H9 (cell line): Measurements from ENCODE around the gene GSTO1. TPM values are rescaled to one million over a fixed set of nuclear protein-coding genes. Genes with fewer than 3 reads are reported as not detected.

ENCODE experiments used
- DNase-seq: peaks from one replicate; pipeline ENCODE4 v3.0.0-alpha.2; 2017
- H2AFZ ChIP-seq: one replicate; pipeline ENCODE4 v1.6.1; 2013; ENCODE audit warnings: mild to moderate bottlenecking, low read length, control low read depth, moderate library complexity
- H2AK5ac ChIP-seq: 2 replicates; pipeline ENCODE4 v1.6.1; 2013; ENCODE audit warnings: low read length, control low read depth, mixed read lengths; ENCODE audit not compliant: insufficient read length
- H2BK120ac ChIP-seq: one replicate; pipeline ENCODE4 v1.6.1; 2013; ENCODE audit warnings: low read depth, mild to moderate bottlenecking, low read length, control low read depth, inconsistent platforms; ENCODE audit not compliant: poor library complexity, severe bottlenecking
- H2BK12ac ChIP-seq: 2 replicates; pipeline ENCODE4 v1.6.1; 2013; ENCODE audit warnings: low read length, control low read depth, mixed read lengths, low read depth; ENCODE audit not compliant: insufficient read length
- H2BK15ac ChIP-seq: 2 replicates; pipeline ENCODE4 v1.6.1; 2013; ENCODE audit warnings: low read depth, low read length, control low read depth
- H2BK20ac ChIP-seq: one replicate; pipeline ENCODE4 v1.6.1; 2013; ENCODE audit warnings: low read depth, mild to moderate bottlenecking, low read length, control low read depth, inconsistent platforms; ENCODE audit not compliant: poor library complexity, severe bottlenecking
- H2BK5ac ChIP-seq: 2 replicates; pipeline ENCODE4 v1.6.1; 2013; ENCODE audit warnings: low read length, control low read depth, mixed read lengths; ENCODE audit not compliant: insufficient read length
- H3K14ac ChIP-seq: 2 replicates; pipeline ENCODE4 v1.6.1; 2013; ENCODE audit warnings: low read length, control low read depth; ENCODE audit not compliant: insufficient read depth
- H3K18ac ChIP-seq: 2 replicates; pipeline ENCODE4 v1.6.1; 2013; ENCODE audit warnings: low read depth, mild to moderate bottlenecking, mixed read lengths, low read length, control low read depth; ENCODE audit not compliant: insufficient read length
- H3K23ac ChIP-seq: 2 replicates; pipeline ENCODE4 v1.6.1; 2013; ENCODE audit warnings: low read length, control low read depth, mixed read lengths, low read depth; ENCODE audit not compliant: insufficient read length
- H3K23me2 ChIP-seq: 2 replicates; pipeline ENCODE4 v1.6.1; 2013; ENCODE audit warnings: low read depth, mild to moderate bottlenecking, mixed read lengths, low read length, control low read depth; ENCODE audit not compliant: insufficient read length, poor library complexity, severe bottlenecking
- H3K27ac ChIP-seq: 2 replicates; pipeline ENCODE4 v1.5.1; 2013; ENCODE audit warnings: low read length, control low read depth, mixed read lengths, low read depth; ENCODE audit not compliant: insufficient read length
- H3K27me3 ChIP-seq: 2 replicates; pipeline ENCODE4 v1.6.1; 2013; ENCODE audit warnings: low read length, control low read depth, inconsistent platforms; ENCODE audit not compliant: insufficient read depth
- H3K4ac ChIP-seq: 2 replicates; pipeline ENCODE4 v1.6.1; 2013; ENCODE audit warnings: low read depth, mild to moderate bottlenecking, control low read depth, inconsistent platforms, low read length, moderate library complexity
- H3K4me1 ChIP-seq: 2 replicates; pipeline ENCODE4 v1.6.1; 2013; ENCODE audit warnings: low read length, control low read depth, inconsistent platforms; ENCODE audit not compliant: insufficient read depth
- H3K4me2 ChIP-seq: 2 replicates; pipeline ENCODE4 v1.6.1; 2013; ENCODE audit warnings: low read length, control low read depth, mixed read lengths; ENCODE audit not compliant: insufficient read length, insufficient read depth
- H3K56ac ChIP-seq: 2 replicates; pipeline ENCODE4 v1.6.1; 2013; ENCODE audit warnings: low read depth, mild to moderate bottlenecking, mixed read lengths, low read length, control low read depth; ENCODE audit not compliant: insufficient read length
- H3K79me1 ChIP-seq: 2 replicates; pipeline ENCODE4 v1.6.1; 2013; ENCODE audit warnings: low read depth, mild to moderate bottlenecking, moderate library complexity, low read length, control low read depth, inconsistent platforms; ENCODE audit not compliant: insufficient read depth, poor library complexity, severe bottlenecking
- H3K79me2 ChIP-seq: 2 replicates; pipeline ENCODE4 v1.6.1; 2013; ENCODE audit warnings: low read length, control low read depth, inconsistent platforms; ENCODE audit not compliant: insufficient read depth
- H3K9ac ChIP-seq: 2 replicates; pipeline ENCODE4 v1.6.1; 2013; ENCODE audit warnings: low read length, control low read depth, mixed read lengths; ENCODE audit not compliant: insufficient read length; ENCODE audit errors: extremely low read depth
- H3K9me3 ChIP-seq: one replicate; pipeline ENCODE4 v1.6.1; 2013; ENCODE audit warnings: low read depth, low read length, inconsistent platforms; ENCODE audit not compliant: control insufficient read depth
- H3T11ph ChIP-seq: one replicate; pipeline ENCODE4 v1.6.1; 2013; ENCODE audit warnings: mild to moderate bottlenecking, low read length, control low read depth, inconsistent platforms
- H4K20me1 ChIP-seq: one replicate; pipeline ENCODE4 v1.6.1; 2013; ENCODE audit not compliant: control insufficient read depth, insufficient read length, insufficient read depth
- H4K5ac ChIP-seq: 2 replicates; pipeline ENCODE4 v1.6.1; 2013; ENCODE audit warnings: low read depth, mild to moderate bottlenecking, mixed read lengths, low read length, control low read depth; ENCODE audit not compliant: insufficient read length
- H4K8ac ChIP-seq: replicated peaks from 2 replicates; pipeline ENCODE4 v1.6.1; 2013; ENCODE audit warnings: low read length, control low read depth, mixed read lengths, low read depth; ENCODE audit not compliant: insufficient read length
- H4K91ac ChIP-seq: 2 replicates; pipeline ENCODE4 v1.6.1; 2013; ENCODE audit warnings: low read depth, mild to moderate bottlenecking, moderate library complexity, mixed read lengths, low read length, control low read depth; ENCODE audit not compliant: insufficient read length
- H3K27ac Mint-ChIP-seq, 3 experiments: 2 replicates in 2 of 3; 3 replicates in 1 of 3; pipeline ENCODE4 v1.8.0; 2020 to 2021; ENCODE audit warnings: mixed read lengths in 3 of 3, mild to moderate bottlenecking in 1 of 3, moderate library complexity in 1 of 3
- H3K27me3 Mint-ChIP-seq: 2 replicates; pipeline ENCODE4 v1.8.0; 2021; ENCODE audit warnings: low read depth, mild to moderate bottlenecking, moderate library complexity, mixed read lengths
- H3K36me3 Mint-ChIP-seq, 3 experiments: 2 replicates in 2 of 3; 3 replicates in 1 of 3; pipeline ENCODE4 v1.8.0; 2020 to 2021; ENCODE audit warnings: low read depth in 3 of 3, mixed read lengths in 3 of 3; ENCODE audit not compliant: insufficient read depth in 1 of 3
- H3K4me1 Mint-ChIP-seq, 2 experiments: 2 replicates each; pipeline ENCODE4 v1.8.0; 2020; ENCODE audit warnings: mixed read lengths in 2 of 2
- H3K4me3 Mint-ChIP-seq, 2 experiments: 2 replicates in 1 of 2; 3 replicates in 1 of 2; pipeline ENCODE4 v1.8.0; 2020 to 2021; ENCODE audit warnings: mild to moderate bottlenecking in 2 of 2, mixed read lengths in 2 of 2, moderate library complexity in 1 of 2
- H3K9me3 Mint-ChIP-seq, 2 experiments: 2 replicates in 1 of 2; 3 replicates in 1 of 2; pipeline ENCODE4 v1.8.0; 2020; ENCODE audit warnings: mild to moderate bottlenecking in 2 of 2, mixed read lengths in 2 of 2, moderate library complexity in 1 of 2
- CTCF ChIP-seq: fragments of 200-600 bp; sonication (generic); conservative IDR thresholded peaks from 3 replicates; pipeline ENCODE4 v1.8.0; 2021; ENCODE audit warnings: antibody characterized with exemption, mild to moderate bottlenecking
- WGBS: extraction: QIAGEN DNeasy Blood & Tissue Kit; methylation state at CpG from one replicate; pipeline ENCODE4 v1.1.7; 2013; ENCODE audit warnings: missing lambda C conversion rate, low lambda C conversion rate, mixed read lengths; ENCODE audit not compliant: insufficient read length; ENCODE audit errors: extremely low coverage; 5-methylcytosine and 5-hydroxymethylcytosine counted together
- total RNA-seq: library from RNA; stranded (reverse); gene quantifications from 2 replicates; pipeline ENCODE4 v1.2.1, GENCODE V29; 2021

GSTO1 gene
- total RNA-seq, 1 experiment from 2014 or later, result 114 TPM

GRCh38 chr10:104258209-104258608 lies 3.5 kb downstream of the GSTO1 start:
- Histone ChIP-seq H3K9ac (no peak overlapping the region), H2BK5ac (no peak overlapping the region), H4K20me1 (no peaks in the 10 kb centered on the region), H2BK15ac (no peak overlapping the region), H2BK120ac (no peak overlapping the region), H3K4ac (no peak overlapping the region), H4K8ac (no peak overlapping the region), H3K4me2 (no peak overlapping the region), H3K27ac (no peak overlapping the region), H3K14ac (no peak overlapping the region), H3K4me1 (peaks cover 8% of the 10 kb centered on the region; the same call in 1 of the 2 replicates), H3K27me3 (no peaks in the 10 kb centered on the region; the same call in 1 of the 2 replicates), H3K9me3 (no peaks in the 10 kb centered on the region), H2AK5ac (no peak overlapping the region), H2BK20ac (no peak overlapping the region), H2AFZ (no peak overlapping the region), H4K91ac (no peak overlapping the region), H2BK12ac (no peak overlapping the region), H4K5ac (no peak overlapping the region), H3T11ph (no peak overlapping the region), H3K79me2 (no peaks in the 10 kb centered on the region; the same call in 1 of the 2 replicates), H3K23ac (no peak overlapping the region), H3K18ac (no peak overlapping the region), H3K56ac (no peak overlapping the region), H3K79me1 (no peaks in the 10 kb centered on the region), H3K23me2 (peaks cover 12% of the 10 kb centered on the region)
- Mint-ChIP-seq H3K4me1 (peaks cover 24 to 44% of the 10 kb centered on the region in 2 experiments), H3K27ac (no peak overlapping the region), H3K4me3 (no peak overlapping the region), H3K36me3 (peaks cover 1 to 51% (median 11%) of the 10 kb centered on the region in 3 experiments; a peak in 4 of 7 replicates), H3K27me3 (peaks cover 5% of the 10 kb centered on the region; the same call in 1 of the 2 replicates), H3K9me3 (no peaks in the 10 kb centered on the region)
- no CpG with 5 or more reads among the region's 3 CpGs for WGBS
- DNase-seq, result no peak
- no peak for TF ChIP-seq CTCF
